Activated naive CD4-positive, alpha-beta T cell treated with anti-CD3 and anti-CD28 coated beads, Interleukin-2, amount 10 ng/mL, durations not matched to agents 7 days and 5 days (primary cell): Measurements from ENCODE around the gene ABR.
"Not testable (repeated sequence)": the region's sequence is repeated elsewhere in the genome, so short reads cannot be mapped to it uniquely, and the experiment has no call there.

Experiments
- CTCF ChIA-PET: fragments of 350-600 bp; sonication (Branson Sonifier 250); formaldehyde crosslinking; loops from one replicate; lab custom pipeline; 2021; ENCODE audit warnings: antibody characterized with exemption; lab: Charles Lee
- DNase-seq: peaks from one replicate; pipeline ENCODE4 v3.0.0-alpha.2; 2020
- H3K27ac Mint-ChIP-seq: one replicate; pipeline ENCODE4 v1.8.0; 2021; ENCODE audit warnings: mild to moderate bottlenecking, moderate library complexity, mixed read lengths
- H3K27me3 Mint-ChIP-seq: one replicate; pipeline ENCODE4 v1.8.0; 2021; ENCODE audit warnings: mild to moderate bottlenecking, mixed read lengths
- H3K36me3 Mint-ChIP-seq: one replicate; pipeline ENCODE4 v1.8.0; 2021; ENCODE audit warnings: mixed read lengths
- H3K4me1 Mint-ChIP-seq: one replicate; pipeline ENCODE4 v1.8.0; 2021; ENCODE audit warnings: mixed read lengths
- H3K4me3 Mint-ChIP-seq: one replicate; pipeline ENCODE4 v1.8.0; 2021; ENCODE audit warnings: mild to moderate bottlenecking, moderate library complexity, mixed read lengths
- H3K9me3 Mint-ChIP-seq: one replicate; pipeline ENCODE4 v1.8.0; 2021; ENCODE audit warnings: mixed read lengths

ABR gene

DNA sequence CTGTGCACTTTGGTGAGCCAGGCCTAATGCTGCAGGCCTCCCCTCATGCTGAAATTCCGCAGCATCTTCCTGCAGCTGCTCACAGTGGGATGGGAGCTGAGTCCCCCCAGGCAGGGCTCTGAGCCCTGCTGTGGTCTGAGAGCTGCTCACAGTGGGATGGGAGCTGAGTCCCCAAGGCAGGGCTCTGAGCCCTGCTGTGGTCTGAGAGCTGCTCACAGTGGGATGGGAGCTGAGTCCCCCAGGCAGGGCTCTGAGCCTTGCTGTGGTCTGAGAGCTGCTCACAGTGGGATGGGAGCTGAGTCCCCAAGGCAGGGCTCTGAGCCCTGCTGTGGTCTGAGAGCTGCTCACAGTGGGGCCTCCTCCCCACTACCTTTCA is 58.4 kb downstream of the ABR start:
- CTCF ChIA-PET, result interaction anchor here (1.8 to 7.4 kb wide), 3 partner anchors 65 to 211 kb away, joined by 9 to 97 read pairs (median 15); no protein-coding TSS in a partner anchor
- peaks cover 37% of the 10 kb centered on the region for H3K27me3 Mint-ChIP-seq
- not testable (repeated sequence) for DNase-seq, H3K4me3 Mint-ChIP-seq, H3K36me3 Mint-ChIP-seq, H3K27ac Mint-ChIP-seq, H3K9me3 Mint-ChIP-seq
- peaks cover 14% of the 10 kb centered on the region for H3K4me1 Mint-ChIP-seq

DNA sequence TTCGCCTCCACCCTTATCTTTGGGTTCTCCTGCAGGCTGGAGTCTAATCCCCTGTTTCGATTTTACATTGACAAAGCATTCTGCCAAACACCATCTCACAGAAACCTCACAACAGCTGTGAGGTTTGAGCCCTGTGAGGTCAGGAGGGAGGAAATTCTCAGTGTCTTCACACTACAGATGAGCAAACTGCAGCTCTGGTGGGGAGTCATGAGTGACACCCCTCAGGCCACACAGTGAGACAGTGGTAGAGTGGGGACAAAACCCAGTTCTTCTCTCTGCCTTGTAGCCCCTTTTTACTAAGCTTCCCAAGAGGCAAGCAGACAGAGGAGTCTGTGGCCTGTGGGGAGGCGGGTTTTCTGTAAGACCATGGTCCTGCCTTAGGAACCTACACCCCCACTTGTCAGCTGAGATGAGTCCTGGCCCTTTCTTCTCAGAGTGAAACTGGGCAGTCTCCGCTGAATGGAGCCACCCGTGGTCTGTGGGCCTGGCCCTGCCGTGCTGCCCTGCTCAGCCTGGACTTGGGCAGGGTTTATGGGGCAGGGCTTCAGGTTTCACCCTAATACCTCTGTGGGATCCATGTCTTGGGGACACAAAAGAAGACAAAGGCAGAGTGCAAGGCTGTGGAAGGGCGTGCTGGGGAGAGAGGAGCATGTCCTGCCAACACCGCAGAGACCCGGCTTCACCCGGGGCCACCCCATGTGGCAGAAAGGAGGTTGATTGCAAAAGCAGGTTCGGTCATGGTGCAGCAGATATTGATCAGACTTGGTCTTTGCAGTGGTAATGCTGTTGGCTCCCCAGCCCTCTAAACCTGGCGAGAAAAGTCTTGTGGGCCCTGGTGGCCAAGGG is 59.0 kb downstream of the ABR start:
- DNase-seq, result no peak
- CTCF ChIA-PET, result interaction anchor here (1.8 to 7.4 kb wide), 3 partner anchors 65 to 212 kb away, joined by 9 to 97 read pairs (median 15); no protein-coding TSS in a partner anchor
- Mint-ChIP-seq H3K27me3 (peaks cover 37% of the 10 kb centered on the region), H3K36me3 (no peaks in the 10 kb centered on the region), H3K4me3 (no peak overlapping the region), H3K9me3 (no peaks in the 10 kb centered on the region), H3K27ac (no peak overlapping the region), H3K4me1 (peaks cover 18% of the 10 kb centered on the region)

DNA sequence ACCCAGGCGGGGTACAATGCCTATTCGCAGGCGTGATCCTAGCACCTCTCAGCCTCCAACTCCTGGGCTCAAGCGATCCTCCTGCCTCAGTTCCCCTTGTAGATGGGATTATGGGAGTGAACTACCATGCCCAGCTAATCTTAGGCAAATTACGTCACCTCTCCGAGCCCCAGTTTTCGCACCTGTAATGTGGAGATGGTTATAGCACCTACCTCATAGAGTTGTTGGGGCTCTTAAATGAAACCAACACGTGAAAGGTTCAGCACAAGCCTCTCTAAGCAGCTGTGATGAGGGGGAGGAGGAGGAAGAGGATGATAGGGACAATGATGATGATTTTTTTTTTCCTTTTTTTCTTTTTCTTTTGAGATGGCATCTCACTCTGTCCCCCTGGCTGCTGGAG is 59.9 kb downstream of the ABR start:
- Mint-ChIP-seq H3K27me3 (peaks cover 37% of the 10 kb centered on the region), H3K36me3 (no peaks in the 10 kb centered on the region), H3K4me3 (no peak overlapping the region), H3K9me3 (no peaks in the 10 kb centered on the region), H3K27ac (no peak overlapping the region), H3K4me1 (peaks cover 27% of the 10 kb centered on the region)
- CTCF ChIA-PET, result interaction anchor here (1.0 to 7.4 kb wide), 2 partner anchors 62 to 66 kb away, joined by 4 to 97 read pairs; no protein-coding TSS in a partner anchor
- DNase-seq, result no peak

DNA sequence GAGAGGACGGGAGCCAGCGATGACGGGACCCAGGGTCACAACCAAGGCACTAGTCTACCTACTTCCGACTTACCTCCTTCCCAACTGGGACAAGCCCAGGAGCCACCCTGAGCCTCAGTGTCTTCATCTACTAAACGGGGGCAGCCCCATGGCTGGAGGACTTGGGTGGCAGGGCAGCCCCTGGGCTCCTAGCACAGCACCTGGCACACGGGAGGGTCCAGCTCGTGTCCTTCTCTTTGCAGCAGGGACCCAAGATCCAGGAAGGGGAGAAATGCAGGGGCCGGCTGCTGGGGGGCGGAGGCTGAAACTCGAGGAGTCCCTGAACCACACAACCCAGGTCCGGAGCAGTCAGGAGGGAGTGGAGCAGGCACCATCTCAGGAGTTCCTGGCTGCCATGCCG is 63.2 kb downstream of the ABR start:
- H3K27me3 Mint-ChIP-seq, result peaks cover 15% of the 10 kb centered on the region
- peaks cover 42% of the 10 kb centered on the region for H3K4me1 Mint-ChIP-seq
- H3K36me3 Mint-ChIP-seq, result no peaks in the 10 kb centered on the region
- no peak overlapping the region for H3K4me3 Mint-ChIP-seq
- H3K9me3 Mint-ChIP-seq, result no peaks in the 10 kb centered on the region
- H3K27ac Mint-ChIP-seq, result peak overlapping the region; percentile 96
- DNase-seq, result no peak
- CTCF ChIA-PET, result interaction anchor here (2.0 kb wide), 1 partner anchor 58 kb away, joined by 5 read pairs; no protein-coding TSS in a partner anchor

DNA sequence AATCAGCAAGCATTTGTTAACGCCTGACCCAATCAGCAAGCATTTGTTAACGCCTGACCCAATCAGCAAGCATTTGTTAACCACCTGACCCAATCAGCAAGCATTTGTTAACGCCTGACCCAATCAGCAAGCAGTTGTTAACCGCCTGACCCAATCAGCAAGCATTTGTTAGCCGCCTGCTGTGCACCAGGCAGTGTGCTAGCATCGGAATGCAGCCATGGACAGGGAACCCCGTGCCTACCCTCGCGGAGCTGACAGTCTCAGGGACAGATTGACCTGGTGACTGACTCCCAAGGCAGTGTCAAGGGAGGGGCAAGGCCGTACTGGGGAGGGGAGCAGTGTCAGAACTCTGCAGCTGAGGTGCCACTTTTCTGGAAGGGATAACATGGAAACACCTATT is 66.9 kb downstream of the ABR start:
- Mint-ChIP-seq H3K27me3 (no peaks in the 10 kb centered on the region), H3K4me3 (no peak overlapping the region), H3K27ac (no peak overlapping the region), H3K4me1 (peaks cover 65% of the 10 kb centered on the region), H3K36me3 (peaks cover 1% of the 10 kb centered on the region), H3K9me3 (no peaks in the 10 kb centered on the region)
- CTCF ChIA-PET, result interaction anchor here (0.8 kb wide), 1 partner anchor 10 kb away, joined by 3 read pairs; no protein-coding TSS in a partner anchor
- DNase-seq, result no peak

DNA sequence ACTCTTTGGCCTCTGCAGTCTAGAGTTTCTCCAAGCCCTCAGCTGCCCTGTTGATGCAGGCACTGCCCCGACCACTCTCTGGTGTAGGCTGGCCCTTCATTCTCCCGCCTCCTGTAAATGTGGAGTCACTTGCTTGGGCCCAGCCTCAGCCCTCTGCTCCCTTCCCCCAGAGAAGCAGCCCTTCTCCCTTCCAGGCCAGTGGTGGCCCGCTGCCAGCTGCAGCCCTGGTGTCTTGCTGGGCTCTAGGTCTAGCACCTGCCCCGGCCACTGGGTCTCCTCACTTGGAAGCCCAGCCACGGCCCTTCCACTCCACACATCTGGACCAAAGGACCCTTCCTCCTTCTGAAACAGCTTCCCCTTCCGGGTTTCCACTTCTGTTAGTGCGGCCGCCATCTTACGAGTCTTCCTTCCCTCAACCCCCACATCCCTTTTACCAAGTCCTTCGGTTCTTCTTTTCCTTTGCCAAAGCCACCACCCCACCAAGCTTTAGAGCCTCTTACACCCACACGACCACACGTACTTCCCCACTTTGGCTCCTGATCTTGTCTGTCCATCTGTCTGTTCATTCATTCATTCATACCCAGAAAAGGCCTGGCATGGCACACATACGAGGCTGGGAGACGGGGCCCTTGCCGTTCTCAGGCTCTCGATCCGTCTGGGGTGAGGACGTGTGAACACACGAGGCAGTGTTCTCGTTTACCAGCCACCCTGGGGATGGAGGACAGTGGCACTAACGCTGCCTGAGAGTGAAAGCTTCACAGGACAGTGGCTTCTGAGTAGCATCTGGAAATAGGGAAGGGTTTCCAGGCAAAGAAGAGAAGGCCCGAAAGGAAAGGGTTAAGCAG is 68.0 kb downstream of the ABR start:
- no peak for DNase-seq
- peaks cover 76% of the 10 kb centered on the region for H3K4me1 Mint-ChIP-seq
- H3K36me3 Mint-ChIP-seq, result peaks cover 6% of the 10 kb centered on the region
- H3K9me3 Mint-ChIP-seq, result no peaks in the 10 kb centered on the region
- no peaks in the 10 kb centered on the region for H3K27me3 Mint-ChIP-seq
- peak overlapping the region; percentile 80 for H3K27ac Mint-ChIP-seq
- CTCF ChIA-PET, result no interaction called here
- H3K4me3 Mint-ChIP-seq, result peak overlapping the region; percentile 54

DNA sequence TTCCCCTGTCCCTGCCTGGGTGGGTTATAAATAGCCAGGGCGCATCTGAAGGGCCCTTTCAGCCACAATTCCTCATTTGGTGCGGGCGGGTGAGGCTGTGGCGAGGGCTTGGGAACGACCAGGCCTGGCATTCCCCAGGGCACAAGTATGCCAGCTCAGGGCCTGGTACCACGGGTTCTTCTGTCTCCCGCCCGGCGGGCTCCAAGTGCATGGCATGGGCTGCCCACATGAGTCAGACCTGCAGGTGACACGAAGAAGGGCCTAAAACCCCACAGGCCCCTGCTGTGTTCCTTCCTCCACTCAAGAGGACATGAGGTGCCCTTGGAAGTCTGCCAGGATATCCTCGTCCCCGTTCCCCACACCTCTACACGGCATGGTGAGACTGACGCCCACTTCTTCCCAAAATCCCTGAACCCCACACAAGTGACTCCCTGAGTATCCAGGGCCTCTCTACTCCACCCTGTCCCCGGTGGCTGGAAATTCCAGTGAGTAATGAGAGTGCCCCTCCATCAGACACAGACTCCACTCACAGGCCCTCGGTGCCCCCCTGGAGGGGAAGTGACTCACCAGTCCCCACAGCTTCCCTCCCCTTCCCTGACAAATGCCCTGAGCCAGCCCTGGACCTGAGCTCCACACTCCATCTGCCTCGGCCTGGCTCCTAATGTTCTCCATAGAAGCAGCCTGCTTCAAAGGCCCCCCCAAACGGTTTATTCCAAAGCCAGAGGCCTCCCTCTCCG is 68.8 kb downstream of the ABR start:
- H3K4me1 Mint-ChIP-seq, result peaks cover 76% of the 10 kb centered on the region
- H3K4me3 Mint-ChIP-seq, result peak overlapping the region; percentile 77
- H3K9me3 Mint-ChIP-seq, result no peaks in the 10 kb centered on the region
- H3K27me3 Mint-ChIP-seq, result no peaks in the 10 kb centered on the region
- H3K36me3 Mint-ChIP-seq, result peaks cover 9% of the 10 kb centered on the region
- H3K27ac Mint-ChIP-seq, result peak overlapping the region; percentile 80
- CTCF ChIA-PET, result no interaction called here
- no peak for DNase-seq

DNA sequence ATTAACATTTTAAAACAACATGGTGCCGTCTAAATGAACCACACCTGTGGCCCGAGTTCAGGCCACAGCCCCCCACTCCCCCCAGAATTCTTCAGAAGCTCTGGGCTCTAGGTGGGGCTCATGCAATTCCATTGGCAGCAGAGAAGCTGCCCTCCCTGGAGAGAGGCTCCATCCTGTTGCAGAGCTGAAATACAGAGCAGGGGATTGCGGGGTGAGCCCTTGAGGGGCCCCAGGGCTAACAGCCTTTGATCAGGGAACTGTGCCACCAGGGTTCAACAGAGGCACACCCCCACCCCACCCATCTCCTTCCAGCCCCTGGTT is 69.3 kb downstream of the ABR start:
- CTCF ChIA-PET, result interaction anchor here (1.0 kb wide), 1 partner anchor 12 kb away, joined by 3 read pairs; no protein-coding TSS in a partner anchor
- DNase-seq, result no peak
- H3K36me3 Mint-ChIP-seq, result peaks cover 13% of the 10 kb centered on the region
- peak overlapping the region; percentile 88 for H3K27ac Mint-ChIP-seq
- no peaks in the 10 kb centered on the region for H3K9me3 Mint-ChIP-seq
- H3K4me3 Mint-ChIP-seq, result peak overlapping the region; percentile 77
- no peaks in the 10 kb centered on the region for H3K27me3 Mint-ChIP-seq
- peaks cover 76% of the 10 kb centered on the region for H3K4me1 Mint-ChIP-seq

DNA sequence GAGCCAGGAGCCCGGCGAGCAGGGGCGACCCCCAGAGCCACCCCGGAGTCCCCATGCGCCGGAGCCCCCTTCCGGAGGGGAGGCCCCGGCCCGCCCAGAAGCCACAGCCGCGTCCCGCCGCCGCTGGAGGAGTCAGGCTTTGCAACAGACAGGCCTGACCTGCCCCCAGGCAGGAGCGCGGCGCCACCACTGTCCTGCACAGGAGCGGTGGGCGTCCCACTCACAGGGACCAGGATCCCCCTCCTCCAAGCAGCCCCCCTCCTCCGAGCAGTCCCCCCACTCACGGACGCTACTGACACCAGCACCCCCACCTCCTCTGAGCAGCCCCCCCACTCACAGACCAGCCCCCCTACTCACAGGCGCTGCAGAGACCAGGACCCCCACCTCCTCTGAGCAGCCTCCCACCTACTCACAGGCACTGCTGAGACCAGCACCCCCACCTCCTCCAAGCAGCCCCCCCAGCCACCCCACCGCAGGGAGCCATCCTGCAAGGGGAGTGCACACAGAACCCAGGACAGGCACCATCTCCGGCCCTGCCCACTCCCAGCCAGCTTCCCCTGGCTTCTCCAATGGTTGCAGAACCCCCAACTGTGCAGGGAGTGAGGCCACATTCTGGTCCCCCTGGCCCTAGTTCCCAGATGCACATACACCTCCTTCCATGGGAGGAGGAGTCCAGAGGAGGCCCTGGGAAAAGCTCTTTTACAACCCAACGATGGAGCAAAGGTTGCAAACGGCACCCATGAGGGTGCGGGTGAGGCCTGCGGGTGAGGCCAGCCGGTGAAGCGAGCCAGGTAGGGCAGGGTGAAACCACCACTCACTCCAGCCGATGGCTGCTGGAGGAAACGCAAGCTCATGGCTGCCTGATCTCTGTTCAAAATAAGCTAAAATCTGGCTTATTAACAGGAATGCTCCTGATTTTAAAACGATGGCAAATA is 69.9 kb downstream of the ABR start:
- H3K4me3 Mint-ChIP-seq, result peak overlapping the region; percentile 77

DNA sequence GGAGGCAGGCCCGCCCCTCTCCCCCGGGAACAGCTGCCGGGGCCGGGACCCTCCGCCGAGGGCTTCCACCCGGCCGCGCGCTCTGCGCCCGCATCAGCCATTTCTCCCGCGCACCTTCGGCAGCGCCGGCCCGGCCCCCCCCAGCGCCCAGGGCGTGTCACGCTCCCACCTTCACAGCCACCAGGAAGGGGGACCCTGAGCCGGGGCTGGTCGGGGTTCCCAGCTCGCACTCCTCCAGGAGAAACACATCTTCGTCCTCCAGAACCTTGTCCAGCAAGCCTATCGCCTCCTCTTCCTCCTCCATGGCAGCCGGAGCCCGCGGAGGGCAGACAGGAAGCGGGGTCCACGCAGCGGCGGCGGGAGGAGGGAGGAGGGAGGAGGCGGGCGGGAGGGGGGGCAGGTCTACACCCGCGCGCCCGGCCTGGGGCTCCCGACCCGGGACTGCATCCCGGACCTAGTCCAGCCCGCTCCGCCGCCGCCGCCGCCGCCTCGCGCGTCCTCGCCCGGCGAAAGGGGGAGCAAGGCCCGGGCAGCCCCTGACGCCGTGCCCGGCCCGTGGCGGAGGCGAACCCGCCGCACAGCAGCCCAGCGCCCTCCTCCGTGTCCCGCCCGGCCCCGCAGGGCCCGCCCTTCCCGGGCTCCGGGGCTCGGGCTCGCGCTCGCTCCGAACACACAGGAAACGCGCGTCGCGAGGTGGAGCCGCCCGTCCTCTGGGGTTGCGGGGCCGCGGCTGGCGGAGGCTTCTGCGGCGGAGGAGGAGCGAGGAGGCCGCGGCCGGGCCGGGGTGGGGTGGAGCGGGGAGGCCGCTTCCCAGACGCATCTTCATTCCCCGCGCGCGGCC is 70.8 kb downstream of the ABR start:
- CTCF ChIA-PET, result interaction anchor here (1.4 to 1.5 kb wide), 2 partner anchors 15 to 50 kb away, joined by 3 to 5 read pairs; no protein-coding TSS in a partner anchor

More for the DNA sequence above, 69.9 kb downstream of the ABR start:
- CTCF ChIA-PET, result interaction anchor here (1.0 kb wide), 1 partner anchor 13 kb away, joined by 3 read pairs; no protein-coding TSS in a partner anchor
- Mint-ChIP-seq H3K36me3 (peaks cover 13% of the 10 kb centered on the region), H3K27me3 (no peaks in the 10 kb centered on the region), H3K9me3 (no peaks in the 10 kb centered on the region), H3K4me1 (peaks cover 69% of the 10 kb centered on the region), H3K27ac (peak overlapping the region; percentile 88)
- no peak for DNase-seq

DNA sequence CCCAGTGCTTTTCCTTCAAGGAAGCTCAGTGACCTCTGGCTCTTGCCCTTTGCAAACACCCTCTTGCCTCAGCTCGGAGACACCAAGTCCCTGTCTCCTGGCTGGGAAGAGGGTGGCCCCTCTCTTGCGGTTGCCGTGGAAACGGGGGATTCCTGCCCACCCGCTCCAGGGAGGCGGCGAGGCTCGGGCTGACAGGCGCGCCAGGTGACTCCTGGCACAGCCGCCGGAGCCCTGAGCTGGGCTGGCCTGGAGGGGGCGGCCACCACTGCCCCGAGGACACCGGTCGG is 71.4 kb downstream of the ABR start:
- no peaks in the 10 kb centered on the region for H3K27me3 Mint-ChIP-seq
- no peaks in the 10 kb centered on the region for H3K9me3 Mint-ChIP-seq
- H3K4me1 Mint-ChIP-seq, result peaks cover 67% of the 10 kb centered on the region
- CTCF ChIA-PET, result interaction anchor here (0.7 to 1.5 kb wide), 3 partner anchors 15 to 50 kb away, joined by 3 to 5 read pairs (median 3); no protein-coding TSS in a partner anchor
- H3K4me3 Mint-ChIP-seq, result peak overlapping the region; percentile 88
- H3K36me3 Mint-ChIP-seq, result peaks cover 18% of the 10 kb centered on the region
- peak overlapping the region; percentile 37 for H3K27ac Mint-ChIP-seq
- no peak for DNase-seq

More for the DNA sequence above, 70.8 kb downstream of the ABR start:
- Mint-ChIP-seq H3K4me1 (peaks cover 65% of the 10 kb centered on the region), H3K27me3 (no peaks in the 10 kb centered on the region), H3K4me3 (peak overlapping the region; percentile 88), H3K27ac (peak overlapping the region; percentile 88), H3K36me3 (peaks cover 13% of the 10 kb centered on the region), H3K9me3 (no peaks in the 10 kb centered on the region)
- DNase-seq, result peak; percentile 84

DNA sequence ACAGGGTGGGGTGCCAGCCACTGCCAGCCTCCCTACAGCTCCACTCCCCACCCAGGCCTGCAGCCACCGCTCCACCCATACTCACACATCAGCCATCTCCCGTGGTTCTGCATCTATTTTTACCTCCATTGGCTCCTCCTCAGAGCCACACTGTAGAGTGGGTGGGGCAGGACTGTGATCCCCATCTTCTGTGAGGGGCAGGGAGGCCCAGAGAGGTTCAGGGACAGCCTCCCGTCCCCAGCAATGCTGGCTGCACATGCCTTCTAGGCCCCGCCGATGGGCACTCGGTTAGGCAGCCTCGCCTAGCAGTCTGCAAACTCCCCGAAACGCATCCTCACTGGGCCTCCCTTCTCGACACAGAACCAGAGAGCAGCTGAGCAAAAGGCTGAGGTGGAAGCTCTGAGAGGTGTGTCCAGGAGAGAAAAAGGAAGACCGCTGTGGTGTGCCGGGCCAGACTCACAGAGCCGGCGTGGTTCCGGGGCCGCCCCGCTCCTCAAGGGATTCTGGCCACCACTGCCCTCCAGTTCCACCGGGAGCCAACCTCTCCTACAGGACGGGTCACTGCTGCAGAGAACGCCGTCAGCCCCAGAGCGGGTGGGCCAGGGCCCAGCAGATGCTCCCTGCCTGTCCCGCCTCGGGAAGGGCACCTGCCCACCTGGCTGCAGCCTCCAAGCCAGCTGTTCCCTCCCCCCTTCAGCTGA is 71.9 kb downstream of the ABR start:
- CTCF ChIA-PET, result interaction anchor here (0.7 to 1.5 kb wide), 3 partner anchors 16 to 49 kb away, joined by 3 to 5 read pairs (median 3); no protein-coding TSS in a partner anchor
- H3K4me1 Mint-ChIP-seq, result peaks cover 71% of the 10 kb centered on the region
- H3K27ac Mint-ChIP-seq, result peak overlapping the region; percentile 85
- H3K36me3 Mint-ChIP-seq, result peaks cover 18% of the 10 kb centered on the region
- no peaks in the 10 kb centered on the region for H3K9me3 Mint-ChIP-seq
- peak; percentile 45 for DNase-seq
- no peaks in the 10 kb centered on the region for H3K27me3 Mint-ChIP-seq
- peak overlapping the region; percentile 88 for H3K4me3 Mint-ChIP-seq
